Testis (tissue), 3 donors: ENCODE results near the gene KRTAP5-8. TPM values are rescaled to one million over a fixed set of nuclear protein-coding genes. Genes with fewer than 3 reads are reported as not detected.
A peak's percentile ranks its signal among the peaks of the same experiment; 100 is the strongest.

Experiments used
- DNase-seq: peaks from one replicate; pipeline ENCODE4 v3.0.0-alpha.2; 2019
- H3K27ac ChIP-seq, 2 donors: fragments of 200-600 bp; sonication (generic); one replicate each; pipeline ENCODE4 v1.5.1; 2019
- H3K27me3 ChIP-seq: fragments of 200-600 bp; sonication (generic); one replicate; pipeline ENCODE4 v1.5.1; 2019
- H3K36me3 ChIP-seq: fragments of 200-600 bp; sonication (generic); one replicate; pipeline ENCODE4 v1.5.1; 2017; ENCODE audit warnings: low read depth; ENCODE audit errors: missing control alignments
- H3K4me1 ChIP-seq: fragments of 200-600 bp; sonication (generic); one replicate; pipeline ENCODE4 v1.5.1; 2019
- H3K4me3 ChIP-seq, 2 donors: fragments of 200-600 bp; sonication (generic); one replicate each; pipeline ENCODE4 v1.5.1; 2017 to 2019
- H3K9me3 ChIP-seq: fragments of 200-600 bp; sonication (generic); one replicate; pipeline ENCODE4 v1.5.1; 2017
- POLR2A ChIP-seq: fragments of 450-650 bp; IDR thresholded peaks from one replicate; pipeline ENCODE4 v1.6.1; 2017; ENCODE audit warnings: antibody characterized with exemption, mild to moderate bottlenecking, moderate library complexity
- WGBS, 2 donors: methylation state at CpG; one replicate each; pipeline ENCODE4 v1.1.5; 2018; 5-methylcytosine and 5-hydroxymethylcytosine counted together
- intact Hi-C: fragments of 100-400 bp; cut with DNase I; formaldehyde crosslinking; loops from one replicate; pipeline ENCODE4 v1.15.1; 2023; ENCODE audit warnings: low total_unique reads
- polyA plus RNA-seq: library from polyadenylated mRNA; stranded (reverse); fragments of 350-450 nt; fragmentation: Illumina TruSeq; extraction: RNeasy Lipid Tissue Mini Kit (QIAGEN cat#74804); gene quantifications from one replicate; pipeline ENCODE4 v1.2.3, GENCODE V29; 2014; ENCODE audit warnings: low read depth, low replicate concordance; ENCODE audit not compliant: insufficient read depth
- total RNA-seq, 2 donors: library from RNA; depleted of rRNA; stranded (reverse); fragments of >200 nt; gene quantifications; one replicate each; pipeline ENCODE4 v1.2.3, GENCODE V29; 2016
- TF ChIP-seq, protein P1 (sequence below), 3 experiments: fragments of 450-650 bp in 2 of 3; fragments of 200-600 bp in 1 of 3; sonication (generic) in 1 of 3; IDR thresholded peaks; one replicate each; pipeline ENCODE4 v1.5.1; 2016 to 2019; ENCODE audit warnings: antibody characterized with exemption in 3 of 3, mild to moderate bottlenecking in 2 of 3, moderate library complexity in 1 of 3

The KRTAP5-8 gene
- total and polyA plus RNA-seq, 3 donors from 2014 or later: 0.39 to 1.1 TPM; not detected in 1

GRCh38 chr11:71496421-71496820, 41.4 kb upstream of the KRTAP5-8 start:
- WGBS, 2 donors: 98 to 99% methylated on average over 13 of the region's 13 CpGs
- no peaks in the 10 kb centered on the region for H3K4me1 ChIP-seq
- peak; percentile 0 for DNase-seq
- TF ChIP-seq POLR2A: no peak
- TF ChIP-seq, protein P1, sequence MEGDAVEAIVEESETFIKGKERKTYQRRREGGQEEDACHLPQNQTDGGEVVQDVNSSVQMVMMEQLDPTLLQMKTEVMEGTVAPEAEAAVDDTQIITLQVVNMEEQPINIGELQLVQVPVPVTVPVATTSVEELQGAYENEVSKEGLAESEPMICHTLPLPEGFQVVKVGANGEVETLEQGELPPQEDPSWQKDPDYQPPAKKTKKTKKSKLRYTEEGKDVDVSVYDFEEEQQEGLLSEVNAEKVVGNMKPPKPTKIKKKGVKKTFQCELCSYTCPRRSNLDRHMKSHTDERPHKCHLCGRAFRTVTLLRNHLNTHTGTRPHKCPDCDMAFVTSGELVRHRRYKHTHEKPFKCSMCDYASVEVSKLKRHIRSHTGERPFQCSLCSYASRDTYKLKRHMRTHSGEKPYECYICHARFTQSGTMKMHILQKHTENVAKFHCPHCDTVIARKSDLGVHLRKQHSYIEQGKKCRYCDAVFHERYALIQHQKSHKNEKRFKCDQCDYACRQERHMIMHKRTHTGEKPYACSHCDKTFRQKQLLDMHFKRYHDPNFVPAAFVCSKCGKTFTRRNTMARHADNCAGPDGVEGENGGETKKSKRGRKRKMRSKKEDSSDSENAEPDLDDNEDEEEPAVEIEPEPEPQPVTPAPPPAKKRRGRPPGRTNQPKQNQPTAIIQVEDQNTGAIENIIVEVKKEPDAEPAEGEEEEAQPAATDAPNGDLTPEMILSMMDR (IDR thresholded peaks at IDR 0.05): no peak
- no peaks in the 10 kb centered on the region for H3K27me3 ChIP-seq
- intact Hi-C loops: no loop called here
- H3K27ac ChIP-seq: no peak overlapping the region
- no peaks in the 10 kb centered on the region for H3K9me3 ChIP-seq
- H3K36me3 ChIP-seq: no peaks in the 10 kb centered on the region
- no peak overlapping the region for H3K4me3 ChIP-seq

GRCh38 chr11:71498091-71498490, 39.7 kb upstream of the KRTAP5-8 start:
- peak; percentile 8 for DNase-seq
- no peak overlapping the region for H3K4me3 ChIP-seq
- H3K27me3 ChIP-seq: no peaks in the 10 kb centered on the region
- WGBS, 2 donors: 95 to 96% methylated on average over 13 to 19 of the region's 19 CpGs
- intact Hi-C loops: no loop called here
- H3K27ac ChIP-seq: no peak overlapping the region
- no peaks in the 10 kb centered on the region for H3K36me3 ChIP-seq
- H3K4me1 ChIP-seq: no peaks in the 10 kb centered on the region
- no peaks in the 10 kb centered on the region for H3K9me3 ChIP-seq
- TF ChIP-seq, protein P1 (IDR thresholded peaks at IDR 0.05): no peak
- no peak for TF ChIP-seq POLR2A

DNA sequence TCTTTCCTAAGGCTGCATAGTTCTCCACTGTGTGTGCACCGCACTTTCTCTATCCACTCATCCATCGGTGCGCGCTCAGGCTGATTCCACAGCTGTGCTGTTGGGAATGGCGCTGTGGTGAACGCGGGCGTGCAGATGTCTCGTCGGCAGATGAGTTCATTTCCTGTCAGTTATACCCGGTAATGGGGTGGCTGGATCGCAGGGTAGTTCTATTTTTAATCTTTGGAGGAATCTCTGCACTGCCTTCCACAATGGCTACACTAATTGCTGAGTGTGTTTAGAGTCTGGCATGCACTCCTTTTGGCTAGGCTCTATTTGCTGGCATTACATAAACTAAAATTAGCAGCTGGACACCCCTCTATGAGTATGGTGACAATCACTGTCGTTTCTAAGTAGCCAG, 38.7 kb upstream of the KRTAP5-8 start:
- Histone ChIP-seq H3K27ac (no peak overlapping the region), H3K9me3 (no peaks in the 10 kb centered on the region), H3K4me1 (no peaks in the 10 kb centered on the region), H3K36me3 (no peaks in the 10 kb centered on the region), H3K4me3 (no peak overlapping the region), H3K27me3 (no peaks in the 10 kb centered on the region)
- WGBS, 2 donors: 88 to 91% methylated on average over 13 of the region's 13 CpGs
- no peak for TF ChIP-seq POLR2A
- TF ChIP-seq, protein P1 (IDR thresholded peaks at IDR 0.05): no peak
- no peak for DNase-seq
- intact Hi-C loops: no loop called here

- Histone ChIP-seq H3K4me1 (no peaks in the 10 kb centered on the region), H3K9me3 (no peaks in the 10 kb centered on the region), H3K27me3 (no peaks in the 10 kb centered on the region), H3K27ac (no peak overlapping the region), H3K36me3 (no peaks in the 10 kb centered on the region), H3K4me3 (no peak overlapping the region)
- 87 to 98% methylated on average over 6 of the region's 6 CpGs for WGBS, 2 donors
- TF ChIP-seq POLR2A: no peak
- TF ChIP-seq, protein P1 (IDR thresholded peaks at IDR 0.05): no peak
- DNase-seq: no peak
- intact Hi-C loops: no loop called here
Observed at GRCh38 chr11:71499546-71499945, 38.3 kb upstream of the KRTAP5-8 start.

DNA sequence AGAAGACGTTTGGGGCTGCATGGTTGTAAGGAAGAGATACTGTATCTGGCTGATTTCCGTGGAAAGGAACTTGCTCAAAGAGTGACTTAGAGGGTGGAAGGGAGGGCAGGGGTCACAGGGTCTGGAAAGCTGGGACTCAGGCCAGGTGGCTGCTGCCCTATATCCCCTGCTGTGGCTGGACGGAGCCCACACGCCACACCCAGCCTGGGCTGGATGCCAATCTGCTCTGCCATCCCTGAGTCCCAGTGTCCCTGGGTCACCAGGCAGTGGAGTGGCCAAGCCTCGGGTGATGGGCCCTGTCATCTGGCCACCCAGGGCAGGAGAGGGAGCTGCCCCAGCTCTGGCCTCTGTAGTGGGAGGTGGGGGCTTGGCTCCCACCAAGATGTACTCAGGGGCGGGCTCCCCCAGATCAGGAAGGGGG, 37.2 kb upstream of the KRTAP5-8 start:
- 56 to 63% methylated on average over 4 to 6 of the region's 6 CpGs for WGBS, 2 donors
- no peak for TF ChIP-seq POLR2A
- TF ChIP-seq, protein P1 (IDR thresholded peaks at IDR 0.05): no peak
- H3K27me3 ChIP-seq: no peaks in the 10 kb centered on the region
- no peaks in the 10 kb centered on the region for H3K9me3 ChIP-seq
- H3K27ac ChIP-seq: no peak overlapping the region
- H3K36me3 ChIP-seq: no peaks in the 10 kb centered on the region
- no peaks in the 10 kb centered on the region for H3K4me1 ChIP-seq
- intact Hi-C loops: no loop called here
- H3K4me3 ChIP-seq: no peak overlapping the region
- DNase-seq: peak; percentile 63
